Panc1 (cell line): ENCODE results near the gene ALDH18A1. TPM values are rescaled to one million over a fixed set of nuclear protein-coding genes. Genes with fewer than 3 reads are reported as not detected.
A peak's percentile ranks its signal among the peaks of the same experiment; 100 is the strongest.

Experiments
- ATAC-seq: fragments of 200-7000 bp; cut with Tn5 transposase; 2 replicates; pipeline ENCODE4 v1.9.1; 2020; ENCODE audit warnings: mild to moderate bottlenecking, moderate library complexity
- BruUV-seq: library from RNA; stranded (reverse); fragments of 400-500 nt; replicated peaks from 2 replicates; lab custom pipeline; 2021; lab: Mats Ljungman, UMichigan
- CTCF ChIA-PET: fragments of 300-600 bp; sonication (Branson Sonifier 250); formaldehyde crosslinking; loops from one replicate; lab custom pipeline; 2022; ENCODE audit warnings: antibody characterized with exemption; lab: Charles Lee
- POLR2A ChIA-PET: fragments of 300-600 bp; sonication (Branson Sonifier 250); formaldehyde crosslinking; loops from one replicate; lab custom pipeline; 2022; ENCODE audit warnings: antibody characterized with exemption; lab: Charles Lee
- DNase-seq: peaks from one replicate; pipeline ENCODE4 v3.0.0-alpha.2; 2010; ENCODE audit warnings: low read depth, low spot score
- H3K27ac ChIP-seq: 2 replicates; pipeline ENCODE4 v1.5.1; 2011; ENCODE audit warnings: mild to moderate bottlenecking, low read length, inconsistent platforms
- H3K27me3 ChIP-seq: fragments of 200-500 bp; sonication (Bioruptor generic); 2 replicates; pipeline ENCODE4 v1.6.0; 2014; ENCODE audit warnings: low read length, inconsistent platforms; ENCODE audit not compliant: control insufficient read depth, insufficient read depth
- H3K36me3 ChIP-seq: fragments of 200-500 bp; sonication (Bioruptor generic); 2 replicates; pipeline ENCODE4 v1.5.1; 2014; ENCODE audit warnings: inconsistent platforms, mild to moderate bottlenecking, low read length, moderate library complexity; ENCODE audit not compliant: control insufficient read depth, insufficient read depth
- H3K4me1 ChIP-seq: 2 replicates; pipeline ENCODE4 v1.5.1; 2011; ENCODE audit warnings: inconsistent platforms, mild to moderate bottlenecking, low read length, moderate library complexity; ENCODE audit not compliant: control insufficient read depth, insufficient read depth
- H3K4me3 ChIP-seq, 2 experiments: 2 replicates each; pipeline ENCODE4 v1.5.1; 2011 to 2012; ENCODE audit warnings: low read depth in 2 of 2, low read length in 2 of 2, mild to moderate bottlenecking in 2 of 2, inconsistent platforms in 1 of 2, moderate library complexity in 1 of 2
- H3K9me3 ChIP-seq: fragments of 200-500 bp; sonication (Bioruptor generic); 2 replicates; pipeline ENCODE4 v1.5.1; 2014; ENCODE audit warnings: low read depth, mild to moderate bottlenecking, inconsistent platforms, low read length, moderate library complexity; ENCODE audit not compliant: control insufficient read depth, insufficient read depth
- CTCF ChIP-seq: fragments of 450-650 bp; IDR thresholded peaks from 2 replicates; pipeline ENCODE4 v1.5.1; 2017; ENCODE audit warnings: mild to moderate bottlenecking
- POLR2AphosphoS5 ChIP-seq: IDR thresholded peaks from 2 replicates; pipeline ENCODE4 v1.6.1; 2012; ENCODE audit warnings: mild to moderate bottlenecking, low read depth, low read length, moderate library complexity
- SIN3A ChIP-seq: IDR thresholded peaks from 2 replicates; pipeline ENCODE4 v1.6.1; 2012; ENCODE audit warnings: low read depth, mild to moderate bottlenecking, low read length, moderate library complexity, borderline replicate concordance; ENCODE audit not compliant: insufficient read depth
- TCF7L2 ChIP-seq: IDR thresholded peaks from 2 replicates; pipeline ENCODE4 v1.6.1; 2011; ENCODE audit warnings: mild to moderate bottlenecking, low read depth, low read length, inconsistent platforms
- in situ Hi-C: cut with HindIII; loops from 2 replicates; pipeline ENCODE4 v1.10.0; 2016; ENCODE audit warnings: low sequenced_read_pairs, low pct_unique_long_range_greater_than_20kb
- intact Hi-C: fragments of 100-400 bp; cut with micrococcal nuclease; formaldehyde crosslinking; loops from one replicate; pipeline ENCODE4 v1.10.0; 2022; ENCODE audit not compliant: unreplicated experiment
- total RNA-seq: library from RNA; stranded (reverse); gene quantifications from one replicate; pipeline ENCODE4 v1.2.1, GENCODE V29; 2021; ENCODE audit not compliant: unreplicated experiment
- TF ChIP-seq, protein P1 (sequence below), 2 experiments: IDR thresholded peaks; 2 replicates each; pipeline ENCODE4 v1.6.1; 2011 to 2012; ENCODE audit warnings: low read depth in 2 of 2, control low read depth in 1 of 2, low read length in 1 of 2, mild to moderate bottlenecking in 1 of 2, moderate library complexity in 1 of 2; ENCODE audit not compliant: insufficient read depth in 1 of 2

The ALDH18A1 gene
- total RNA-seq, 1 experiment from 2014 or later: 68.0 TPM

DNA sequence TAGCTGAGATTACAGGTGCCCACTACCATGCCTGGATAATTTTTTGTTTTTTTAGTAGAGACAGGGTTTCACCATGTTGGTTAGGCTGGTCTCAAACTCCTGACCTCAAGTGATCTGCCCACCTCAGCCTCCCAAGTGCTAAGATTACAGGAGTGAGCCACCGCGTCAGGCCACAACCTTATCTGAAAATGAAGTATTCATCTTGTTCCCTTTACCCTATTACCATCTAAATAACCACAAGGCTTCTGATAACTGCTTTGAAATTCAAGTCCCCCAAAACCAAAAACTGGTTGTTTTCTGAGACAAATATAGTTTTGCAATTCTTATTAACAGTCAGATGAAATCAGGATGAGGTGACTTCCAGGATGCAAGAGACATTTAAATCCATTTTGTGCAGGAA lies 34.8 kb upstream of the ALDH18A1 start:
- no TSS peak for BruUV-seq
- no peak for DNase-seq
- Histone ChIP-seq H3K4me3 (no peak overlapping the region), H3K27ac (no peak overlapping the region), H3K27me3 (no peaks in the 10 kb centered on the region), H3K9me3 (no peaks in the 10 kb centered on the region), H3K4me1 (0 out of 2 replicates have a peak, but pooled peaks cover 6% of the 10 kb centered on the region), H3K36me3 (peaks cover 11% of the 10 kb centered on the region)
- TF ChIP-seq POLR2AphosphoS5 (no peak), TCF7L2 (no peak), SIN3A (no peak), CTCF (no peak)
- TF ChIP-seq, protein P1, sequence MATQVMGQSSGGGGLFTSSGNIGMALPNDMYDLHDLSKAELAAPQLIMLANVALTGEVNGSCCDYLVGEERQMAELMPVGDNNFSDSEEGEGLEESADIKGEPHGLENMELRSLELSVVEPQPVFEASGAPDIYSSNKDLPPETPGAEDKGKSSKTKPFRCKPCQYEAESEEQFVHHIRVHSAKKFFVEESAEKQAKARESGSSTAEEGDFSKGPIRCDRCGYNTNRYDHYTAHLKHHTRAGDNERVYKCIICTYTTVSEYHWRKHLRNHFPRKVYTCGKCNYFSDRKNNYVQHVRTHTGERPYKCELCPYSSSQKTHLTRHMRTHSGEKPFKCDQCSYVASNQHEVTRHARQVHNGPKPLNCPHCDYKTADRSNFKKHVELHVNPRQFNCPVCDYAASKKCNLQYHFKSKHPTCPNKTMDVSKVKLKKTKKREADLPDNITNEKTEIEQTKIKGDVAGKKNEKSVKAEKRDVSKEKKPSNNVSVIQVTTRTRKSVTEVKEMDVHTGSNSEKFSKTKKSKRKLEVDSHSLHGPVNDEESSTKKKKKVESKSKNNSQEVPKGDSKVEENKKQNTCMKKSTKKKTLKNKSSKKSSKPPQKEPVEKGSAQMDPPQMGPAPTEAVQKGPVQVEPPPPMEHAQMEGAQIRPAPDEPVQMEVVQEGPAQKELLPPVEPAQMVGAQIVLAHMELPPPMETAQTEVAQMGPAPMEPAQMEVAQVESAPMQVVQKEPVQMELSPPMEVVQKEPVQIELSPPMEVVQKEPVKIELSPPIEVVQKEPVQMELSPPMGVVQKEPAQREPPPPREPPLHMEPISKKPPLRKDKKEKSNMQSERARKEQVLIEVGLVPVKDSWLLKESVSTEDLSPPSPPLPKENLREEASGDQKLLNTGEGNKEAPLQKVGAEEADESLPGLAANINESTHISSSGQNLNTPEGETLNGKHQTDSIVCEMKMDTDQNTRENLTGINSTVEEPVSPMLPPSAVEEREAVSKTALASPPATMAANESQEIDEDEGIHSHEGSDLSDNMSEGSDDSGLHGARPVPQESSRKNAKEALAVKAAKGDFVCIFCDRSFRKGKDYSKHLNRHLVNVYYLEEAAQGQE (IDR thresholded peaks at IDR 0.05; ENCODE audit: insufficient read depth in 1 of 2, low read depth in 2 of 2, low read length in 1 of 2): no peak
- in situ Hi-C loops (no loop called here), intact Hi-C loops (no loop called here)
- CTCF ChIA-PET: no interaction called here
- POLR2A ChIA-PET: no interaction called here
- no peak for ATAC-seq

GRCh38 chr10:95688648-95689047 lies 32.1 kb upstream of the ALDH18A1 start:
- in situ Hi-C loops (no loop called here), intact Hi-C loops (no loop called here)
- no peaks in the 10 kb centered on the region for H3K27me3 ChIP-seq
- no TSS peak for BruUV-seq
- H3K36me3 ChIP-seq: peaks cover 24% of the 10 kb centered on the region
- DNase-seq (no peak), ATAC-seq (no peak)
- peak; percentile 18; the same call in 1 of the 2 replicates for TF ChIP-seq CTCF
- no peak for TF ChIP-seq SIN3A
- no peaks in the 10 kb centered on the region for H3K9me3 ChIP-seq
- ChIA-PET CTCF (no interaction called here), POLR2A (interaction anchor here (0.6 kb wide), 1 partner anchor 472 kb away, joined by 3 read pairs; no protein-coding TSS in a partner anchor)
- H3K4me1 ChIP-seq: 0 out of 2 replicates have a peak, but pooled peaks cover 6% of the 10 kb centered on the region
- no peak overlapping the region for H3K4me3 ChIP-seq
- no peak overlapping the region for H3K27ac ChIP-seq
